Mucosa of stomach (tissue), 1 donor: ENCODE measurements around the gene ZNF726.

ENCODE experiments used
- H3K27me3 ChIP-seq: one replicate; pipeline ENCODE4 v1.7.0; 2013; ENCODE audit warnings: mild to moderate bottlenecking, low read length; ENCODE audit not compliant: control insufficient read depth, insufficient read depth
- H3K36me3 ChIP-seq: one replicate; pipeline ENCODE4 v1.7.0; 2013; ENCODE audit warnings: low read length; ENCODE audit not compliant: control insufficient read depth, insufficient read depth
- H3K4me1 ChIP-seq: one replicate; pipeline ENCODE4 v1.7.0; 2013; ENCODE audit warnings: mild to moderate bottlenecking, low read length; ENCODE audit not compliant: control insufficient read depth, insufficient read depth
- H3K4me3 ChIP-seq: one replicate; pipeline ENCODE4 v1.7.0; 2013; ENCODE audit warnings: low read length
- H3K9ac ChIP-seq: one replicate; pipeline ENCODE4 v1.7.0; 2013; ENCODE audit warnings: mild to moderate bottlenecking, low read length, moderate library complexity
- H3K9me3 ChIP-seq: one replicate; pipeline ENCODE4 v1.7.0; 2013; ENCODE audit warnings: mild to moderate bottlenecking, low read length, moderate library complexity; ENCODE audit not compliant: control insufficient read depth
- donor health status: Pancreatic carcinoma.

The ZNF726 gene

GRCh38 chr19:23980805-23981204 lies 66.1 kb downstream of the ZNF726 start:
- H3K27me3 ChIP-seq: no peaks in the 10 kb centered on the region

GRCh38 chr19:23981863-23982262 lies 67.2 kb downstream of the ZNF726 start:
- Histone ChIP-seq H3K4me1 (no peaks in the 10 kb centered on the region), H3K27me3 (no peaks in the 10 kb centered on the region), H3K9me3 (no peaks in the 10 kb centered on the region), H3K36me3 (no peaks in the 10 kb centered on the region), H3K4me3 (no peak overlapping the region), H3K9ac (no peak overlapping the region)

More at GRCh38 chr19:23980805-23981204, 66.1 kb downstream of the ZNF726 start:
- no peak overlapping the region for H3K4me3 ChIP-seq
- H3K36me3 ChIP-seq: no peaks in the 10 kb centered on the region
- H3K9me3 ChIP-seq: no peaks in the 10 kb centered on the region
- H3K9ac ChIP-seq: no peak overlapping the region
- no peaks in the 10 kb centered on the region for H3K4me1 ChIP-seq

GRCh38 chr19:23983406-23983805 lies 68.7 kb downstream of the ZNF726 start:
- no peaks in the 10 kb centered on the region for H3K4me1 ChIP-seq
- no peaks in the 10 kb centered on the region for H3K27me3 ChIP-seq
- no peaks in the 10 kb centered on the region for H3K36me3 ChIP-seq
- H3K9ac ChIP-seq: no peak overlapping the region
- no peak overlapping the region for H3K4me3 ChIP-seq
- no peaks in the 10 kb centered on the region for H3K9me3 ChIP-seq
